Right lobe of liver (tissue), 4 donors: ENCODE data around the gene LMBR1.

Experiments used
- CTCF ChIP-seq, 4 donors: fragments of 200-600 bp in 3 of 4; fragments of 450-650 bp in 1 of 4; IDR thresholded peaks; one replicate each; pipeline versions ENCODE4 v1.5.1 to v1.8.0; 2016 to 2022; ENCODE audit warnings: antibody characterized with exemption in 4 of 4, mild to moderate bottlenecking in 2 of 4
- POLR2A ChIP-seq: fragments of 450-650 bp; IDR thresholded peaks from one replicate; pipeline ENCODE4 v1.6.1; 2017; ENCODE audit warnings: antibody characterized with exemption, mild to moderate bottlenecking
- donor health status: DM: no; HTN: no; CAD: no.
- donor health status: DM: no; HTN: no; CAD: no.
- donor health status: DM: no; HTN: yes; CAD: no.

DNA sequence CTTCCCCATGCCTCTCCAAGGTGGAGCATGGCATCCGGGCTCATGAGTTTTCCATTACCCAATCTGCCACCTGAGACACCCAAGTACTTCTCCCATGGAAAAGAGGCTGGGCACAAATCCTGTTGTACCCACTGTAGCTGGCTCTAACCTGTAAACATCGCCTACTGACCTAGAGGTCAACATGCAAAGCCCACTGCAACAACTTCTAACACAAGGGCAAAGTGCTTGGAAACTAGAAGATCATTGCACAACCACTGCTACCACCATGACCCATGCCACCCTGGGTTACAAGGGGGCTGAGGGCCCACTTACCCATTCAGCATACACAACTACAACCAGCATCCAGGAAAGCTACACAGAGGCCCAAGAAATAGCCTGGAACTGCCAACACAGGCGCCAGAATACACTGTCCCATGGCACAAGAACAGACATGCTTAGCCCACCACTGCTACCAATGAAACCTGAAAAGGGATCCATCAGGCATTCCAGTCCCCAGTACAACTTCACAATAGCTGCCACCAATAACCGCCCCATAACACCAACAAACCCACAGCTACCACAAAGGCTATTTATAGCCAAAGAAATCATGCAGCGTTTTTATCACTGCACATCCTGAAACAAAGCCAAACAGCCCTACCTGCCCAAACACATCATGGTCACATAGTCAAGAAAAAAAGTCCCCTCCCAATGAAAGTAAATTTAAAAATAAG is 189.1 kb downstream of the LMBR1 start:
- TF ChIP-seq CTCF (IDR thresholded peaks at IDR 0.05) = no peak
- TF ChIP-seq POLR2A = no peak
